KOPT-K1 (cell line): ENCODE data around the gene SERPINB1.

Experiments
- H3K27ac ChIP-seq: fragments of 200-600 bp; sonication (generic); 2 replicates; pipeline ENCODE4 v1.5.1; 2016; ENCODE audit warnings: antibody characterized with exemption, mild to moderate bottlenecking, low read depth, low read length; ENCODE audit not compliant: poor library complexity, severe bottlenecking
- H3K36me3 ChIP-seq: fragments of 200-600 bp; sonication (generic); 2 replicates; pipeline ENCODE4 v1.5.1; 2017; ENCODE audit warnings: antibody characterized with exemption, mild to moderate bottlenecking, low read length, moderate library complexity; ENCODE audit not compliant: insufficient read depth
- H3K9me3 ChIP-seq: fragments of 200-600 bp; sonication (generic); 2 replicates; pipeline ENCODE4 v1.5.1; 2017; ENCODE audit warnings: antibody characterized with exemption, low read length, mild to moderate bottlenecking; ENCODE audit not compliant: insufficient read depth, poor library complexity, severe bottlenecking

SERPINB1 gene

DNA sequence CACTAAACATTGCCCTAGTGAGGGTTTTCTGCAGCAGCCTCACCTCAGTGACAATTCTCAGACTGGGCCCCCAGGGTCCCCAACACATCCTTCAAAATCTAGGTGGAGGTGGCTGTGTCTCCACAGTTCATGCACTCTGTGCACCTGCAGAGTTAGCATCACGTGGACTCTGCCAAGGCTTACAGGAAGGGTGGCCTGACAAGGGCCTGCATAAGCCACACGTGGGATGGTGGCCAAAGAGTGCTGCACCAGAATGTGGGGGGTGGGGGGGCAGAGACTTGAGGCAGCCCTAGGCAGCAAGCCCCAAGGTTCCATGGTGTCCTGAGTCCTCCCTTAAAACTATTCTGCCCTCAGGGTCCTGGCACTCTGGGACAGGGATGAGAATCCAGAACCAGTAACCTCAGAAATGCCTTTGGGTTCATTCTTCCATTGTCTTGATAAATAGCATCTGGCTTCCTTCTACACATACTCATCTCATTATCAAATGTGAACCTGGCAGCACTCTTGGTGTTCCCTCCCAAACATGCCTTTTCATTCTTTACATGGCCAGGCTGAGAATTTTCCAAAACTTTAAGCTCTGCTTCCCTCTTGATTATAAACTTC is 1.6 kb upstream of the SERPINB1 start:
- H3K36me3 ChIP-seq, result peaks cover 21% of the 10 kb centered on the region
- no peak overlapping the region for H3K27ac ChIP-seq
- no peaks in the 10 kb centered on the region for H3K9me3 ChIP-seq

DNA sequence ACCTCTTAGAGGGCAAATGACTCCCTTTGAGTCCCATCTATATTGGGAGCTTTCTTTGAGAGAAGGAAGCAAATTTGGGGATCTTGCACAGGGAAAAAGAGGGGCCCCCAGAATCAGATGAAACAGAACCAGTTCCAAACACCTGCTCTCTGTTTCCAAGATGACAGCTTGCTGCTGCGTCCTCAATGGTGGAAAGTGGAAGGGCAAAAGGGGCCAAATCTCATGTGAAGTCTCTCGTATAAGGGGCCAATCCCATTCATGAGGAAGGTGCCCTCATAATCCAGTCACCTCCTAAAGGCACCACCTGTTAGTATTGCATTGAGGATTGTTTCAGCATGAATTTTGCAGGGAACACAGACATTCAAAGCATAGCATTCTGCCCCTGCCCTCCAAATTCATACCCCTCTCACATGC is 483 bp upstream of the SERPINB1 start:
- no peaks in the 10 kb centered on the region for H3K9me3 ChIP-seq
- peak overlapping the region; percentile 75 for H3K27ac ChIP-seq
- peaks cover 32% of the 10 kb centered on the region for H3K36me3 ChIP-seq

DNA sequence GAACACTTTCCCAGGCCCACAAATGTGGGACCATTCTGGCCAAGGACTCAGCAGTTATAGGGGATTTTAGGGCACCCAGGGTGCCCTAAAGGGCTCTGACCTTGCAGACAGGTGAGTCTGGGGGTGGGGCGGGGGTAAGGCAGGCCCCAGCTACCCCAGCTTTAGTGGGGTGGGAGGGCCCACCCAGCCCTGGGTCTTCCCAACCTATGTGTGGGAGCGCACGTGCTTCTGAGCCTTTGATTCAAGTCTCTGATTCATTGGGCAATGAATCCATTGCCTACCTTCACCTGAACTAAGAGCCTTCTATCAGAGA is 958 bp downstream of the SERPINB1 start:
- peaks cover 45% of the 10 kb centered on the region for H3K36me3 ChIP-seq
- peak overlapping the region; percentile 75 for H3K27ac ChIP-seq
- no peaks in the 10 kb centered on the region for H3K9me3 ChIP-seq

DNA sequence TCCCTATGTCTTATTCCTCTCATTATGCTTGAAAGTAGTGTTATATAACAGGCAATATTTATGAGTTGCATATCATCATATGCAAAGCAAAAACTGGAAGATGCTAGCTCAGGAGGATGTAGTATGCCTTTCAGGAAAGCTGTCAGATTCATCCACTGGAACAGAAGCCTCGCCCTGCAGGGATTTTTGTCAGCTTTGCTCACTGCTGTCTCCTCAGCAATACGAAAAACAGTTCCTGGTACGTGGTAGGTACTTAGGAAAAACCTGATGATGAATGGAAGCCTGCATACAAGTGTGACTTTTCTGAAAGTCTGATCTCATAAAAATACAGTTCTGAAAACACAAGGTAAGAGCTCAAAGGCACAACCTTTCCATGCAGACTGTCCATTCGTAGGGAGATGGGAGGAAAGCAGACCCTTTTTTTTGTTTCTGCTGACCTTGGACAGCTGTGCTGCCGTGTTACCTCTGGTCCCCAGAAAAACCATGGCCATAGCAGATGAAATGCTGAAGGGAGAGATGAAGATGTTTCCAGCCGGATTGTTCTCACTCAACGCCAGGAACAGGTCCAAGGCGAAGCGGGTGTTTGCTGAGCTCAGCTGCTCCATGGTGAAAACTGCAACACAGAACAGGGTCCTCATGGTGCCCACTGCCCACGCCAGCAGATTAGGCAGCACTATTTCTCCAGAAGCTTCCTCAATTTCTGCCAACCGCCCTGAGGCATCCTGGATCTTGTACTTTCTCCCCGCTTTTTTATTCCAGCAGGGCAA is 1.5 kb downstream of the SERPINB1 start:
- H3K27ac ChIP-seq, result peak overlapping the region; percentile 75
- H3K36me3 ChIP-seq, result peaks cover 50% of the 10 kb centered on the region
- H3K9me3 ChIP-seq, result no peaks in the 10 kb centered on the region

DNA sequence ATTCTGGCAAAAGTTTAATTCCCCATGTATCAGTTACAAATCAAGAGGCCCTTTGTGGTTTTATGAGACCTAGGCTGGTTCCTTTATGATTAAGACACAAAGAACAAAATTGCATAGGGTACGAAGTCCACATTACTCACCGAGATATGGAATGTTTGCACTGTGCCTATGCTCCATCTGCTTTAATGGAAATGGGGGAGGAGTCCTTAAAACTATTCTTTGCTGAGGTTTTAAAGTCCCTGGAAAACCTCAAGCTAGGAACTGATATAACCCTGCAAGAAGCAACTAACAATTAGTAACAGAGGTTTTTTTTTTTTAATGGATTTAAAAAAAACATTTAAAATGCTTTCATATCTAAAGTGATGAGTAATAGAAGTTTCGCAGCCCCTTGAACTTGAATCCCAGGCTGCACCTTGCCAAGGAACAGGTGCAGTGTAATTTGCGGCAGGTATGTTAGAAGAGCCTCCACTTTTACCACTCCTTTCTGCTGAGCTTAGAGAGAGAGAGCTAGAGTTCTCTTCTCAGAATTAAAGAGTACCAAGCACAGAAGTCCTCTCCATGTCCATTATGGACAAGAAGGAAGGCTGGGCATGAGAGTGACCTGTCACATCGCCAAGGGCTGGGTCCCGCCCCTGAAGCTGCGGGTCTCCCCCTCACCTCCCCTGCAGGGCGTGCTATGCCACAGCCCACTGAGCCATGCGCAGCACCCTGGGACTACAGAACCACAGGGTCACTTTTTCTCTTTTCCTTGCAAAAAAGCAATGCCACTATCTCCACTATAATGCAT is 2.3 kb downstream of the SERPINB1 start:
- no peaks in the 10 kb centered on the region for H3K9me3 ChIP-seq
- peaks cover 58% of the 10 kb centered on the region for H3K36me3 ChIP-seq
- H3K27ac ChIP-seq, result no peak overlapping the region

DNA sequence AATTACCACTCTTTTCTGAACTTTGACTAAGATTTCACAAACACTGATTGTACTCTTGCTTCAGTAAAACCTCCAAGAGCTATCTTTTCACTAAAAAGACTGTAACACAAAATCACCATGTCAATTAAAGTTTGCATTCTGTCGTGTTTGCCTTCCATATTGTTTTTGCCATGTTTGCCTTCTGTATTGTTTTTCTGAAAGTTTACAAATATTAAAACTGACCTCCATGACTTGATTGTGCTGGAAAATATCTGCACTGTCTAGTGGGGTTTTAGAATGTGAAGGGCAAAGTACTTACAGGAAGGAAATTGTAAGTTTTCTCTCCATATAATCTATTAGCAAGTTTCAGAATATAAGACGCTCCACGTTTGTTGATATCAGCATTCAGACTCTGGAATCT is 3.4 kb downstream of the SERPINB1 start:
- H3K36me3 ChIP-seq, result peaks cover 69% of the 10 kb centered on the region

DNA sequence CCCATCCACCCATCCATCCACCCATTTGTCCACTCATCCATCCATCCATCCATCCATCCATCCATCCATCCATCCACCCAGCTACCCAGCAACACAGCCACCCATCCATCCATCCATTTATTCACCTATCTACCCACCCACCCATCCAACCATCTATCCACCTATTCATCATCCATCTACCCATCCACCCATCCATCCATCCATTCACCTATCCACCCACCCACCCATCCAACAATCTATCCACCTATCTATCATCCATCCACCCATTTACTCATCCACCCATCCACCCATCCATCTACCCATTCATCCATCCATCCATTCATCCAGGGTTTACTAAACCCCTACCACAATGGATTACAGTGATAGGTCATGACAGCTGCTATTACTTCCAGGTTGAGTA is 7.4 kb downstream of the SERPINB1 start:
- H3K36me3 ChIP-seq, result peaks cover 75% of the 10 kb centered on the region
- H3K9me3 ChIP-seq, result no peaks in the 10 kb centered on the region
- no peak overlapping the region for H3K27ac ChIP-seq

More for the DNA sequence above, 3.4 kb downstream of the SERPINB1 start:
- no peak overlapping the region for H3K27ac ChIP-seq
- no peaks in the 10 kb centered on the region for H3K9me3 ChIP-seq

DNA sequence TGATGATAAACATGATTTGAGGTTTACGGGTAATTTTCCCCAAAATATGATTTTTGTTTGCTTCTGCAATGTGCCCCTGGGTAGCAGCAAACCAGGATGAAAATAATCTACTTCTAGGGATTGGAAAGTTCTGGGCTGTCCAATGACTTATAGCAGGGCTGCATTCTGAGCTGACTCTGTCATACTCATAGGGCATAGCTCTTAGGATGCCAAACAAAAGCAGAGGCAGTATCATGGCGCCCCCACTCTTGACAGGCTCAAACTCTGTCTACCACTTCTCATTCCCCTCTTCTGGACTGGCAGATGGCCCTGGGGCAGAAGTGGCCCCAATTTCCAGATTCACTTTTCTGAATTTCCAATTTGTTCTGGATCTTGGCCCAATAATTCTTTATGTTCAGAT is 10.3 kb downstream of the SERPINB1 start:
- peaks cover 48% of the 10 kb centered on the region for H3K36me3 ChIP-seq
- H3K27ac ChIP-seq, result no peak overlapping the region

DNA sequence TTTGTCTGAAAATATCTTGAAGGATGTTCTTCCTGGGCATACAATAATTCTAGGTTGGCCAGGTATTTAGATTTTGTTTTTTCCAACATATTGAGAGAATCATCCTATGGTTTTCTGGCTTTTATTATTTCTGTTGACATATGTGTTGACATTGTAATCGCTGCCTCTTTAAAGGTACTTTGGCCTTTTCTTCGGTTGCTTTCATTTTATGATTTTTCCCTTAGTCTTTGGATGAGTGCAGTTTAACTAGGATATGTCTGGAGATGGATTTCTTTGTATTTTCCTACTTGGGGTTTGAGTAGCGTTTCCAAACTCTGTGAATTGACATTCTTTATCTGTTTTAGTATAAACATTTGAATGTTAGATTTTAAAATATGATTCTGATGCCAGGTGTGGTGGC is 11.5 kb downstream of the SERPINB1 start:
- H3K9me3 ChIP-seq, result no peaks in the 10 kb centered on the region
- H3K27ac ChIP-seq, result no peak overlapping the region
- H3K36me3 ChIP-seq, result peaks cover 36% of the 10 kb centered on the region

More for the DNA sequence above, 10.3 kb downstream of the SERPINB1 start:
- H3K9me3 ChIP-seq, result no peaks in the 10 kb centered on the region

DNA sequence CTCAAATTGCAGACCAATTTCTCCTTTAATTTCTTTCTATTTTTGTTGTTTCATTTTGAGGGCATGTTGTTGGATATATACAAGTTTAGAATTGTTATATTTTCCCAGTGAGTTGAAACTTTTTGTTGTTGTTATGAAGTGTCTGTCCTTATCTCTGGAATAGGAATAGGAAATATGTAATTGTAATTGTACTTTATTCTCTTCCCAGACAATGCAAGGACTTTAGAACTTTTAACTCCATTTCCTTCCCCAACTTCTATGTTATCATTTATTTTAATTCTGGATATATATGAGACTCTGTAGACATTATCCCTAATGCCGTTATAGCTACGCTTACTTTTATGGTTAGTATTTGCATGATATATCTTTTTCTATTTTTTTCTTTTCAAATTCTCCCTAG is 12.4 kb downstream of the SERPINB1 start:
- peaks cover 27% of the 10 kb centered on the region for H3K36me3 ChIP-seq
- H3K27ac ChIP-seq, result no peak overlapping the region
- no peaks in the 10 kb centered on the region for H3K9me3 ChIP-seq

DNA sequence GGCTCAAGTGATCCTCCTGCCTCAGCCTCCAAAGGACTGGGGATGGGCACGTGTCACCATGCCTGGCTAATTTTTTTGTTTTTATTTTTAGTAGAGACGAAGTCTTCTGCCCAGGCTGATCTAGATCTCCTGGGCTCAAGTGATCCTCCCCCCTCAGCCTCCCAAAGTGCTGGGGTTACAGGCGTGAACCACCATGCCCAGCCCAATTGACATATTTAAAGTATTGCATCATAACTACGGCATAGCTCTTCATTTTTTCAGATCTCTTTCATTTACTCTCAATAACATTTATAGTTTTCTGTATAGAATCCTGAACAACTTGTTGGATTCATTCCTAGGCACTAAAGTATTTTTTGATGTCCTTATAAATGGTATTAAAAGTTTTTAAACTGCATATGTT is 13.0 kb downstream of the SERPINB1 start:
- H3K9me3 ChIP-seq, result no peaks in the 10 kb centered on the region

DNA sequence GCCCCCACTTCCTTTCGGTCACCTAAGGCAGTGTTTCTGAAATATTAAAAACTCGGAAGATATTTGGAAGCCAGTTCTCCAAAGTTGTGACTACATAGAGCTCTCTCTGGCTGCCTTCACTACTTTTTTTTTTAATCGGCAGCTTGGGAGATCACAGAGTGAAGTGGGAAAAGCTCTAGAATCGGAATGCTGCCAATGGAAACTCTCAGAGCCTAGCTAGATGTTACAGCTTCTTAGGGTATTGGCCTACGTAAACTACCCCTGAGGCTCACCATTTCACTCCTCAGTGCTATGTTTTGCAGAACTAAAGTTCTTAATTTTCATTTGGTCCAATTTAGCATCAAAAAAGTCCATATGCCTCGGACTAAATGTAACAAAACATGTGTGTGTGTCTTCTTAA is 14.5 kb downstream of the SERPINB1 start:
- Histone ChIP-seq H3K36me3 (peaks cover 8% of the 10 kb centered on the region; the same call in 1 of the 2 replicates), H3K27ac (no peak overlapping the region), H3K9me3 (peaks cover 12% of the 10 kb centered on the region)

More for the DNA sequence above, 13.0 kb downstream of the SERPINB1 start:
- Histone ChIP-seq H3K27ac (no peak overlapping the region), H3K36me3 (peaks cover 21% of the 10 kb centered on the region)

DNA sequence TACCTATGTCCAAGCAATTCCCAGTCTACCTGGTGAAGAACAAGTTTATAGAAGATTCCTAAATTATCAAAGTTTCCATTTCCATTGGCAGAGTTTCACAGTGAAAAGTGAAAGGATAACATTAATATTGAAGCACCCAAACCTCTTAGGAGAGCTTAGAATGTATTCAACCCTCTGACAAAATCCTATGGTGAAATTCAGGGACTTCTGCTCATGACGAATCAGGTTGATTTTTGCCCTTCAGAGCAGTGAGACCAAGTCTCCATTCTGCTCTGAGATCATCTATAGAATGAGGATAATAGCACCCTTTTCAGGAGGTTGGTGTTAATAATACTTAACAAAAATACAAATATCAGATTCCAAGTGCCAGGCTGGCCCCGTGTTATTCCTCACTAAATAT is 15.5 kb downstream of the SERPINB1 start:
- no peak overlapping the region for H3K27ac ChIP-seq
- peaks cover 12% of the 10 kb centered on the region for H3K9me3 ChIP-seq
- H3K36me3 ChIP-seq, result no peaks in the 10 kb centered on the region

DNA sequence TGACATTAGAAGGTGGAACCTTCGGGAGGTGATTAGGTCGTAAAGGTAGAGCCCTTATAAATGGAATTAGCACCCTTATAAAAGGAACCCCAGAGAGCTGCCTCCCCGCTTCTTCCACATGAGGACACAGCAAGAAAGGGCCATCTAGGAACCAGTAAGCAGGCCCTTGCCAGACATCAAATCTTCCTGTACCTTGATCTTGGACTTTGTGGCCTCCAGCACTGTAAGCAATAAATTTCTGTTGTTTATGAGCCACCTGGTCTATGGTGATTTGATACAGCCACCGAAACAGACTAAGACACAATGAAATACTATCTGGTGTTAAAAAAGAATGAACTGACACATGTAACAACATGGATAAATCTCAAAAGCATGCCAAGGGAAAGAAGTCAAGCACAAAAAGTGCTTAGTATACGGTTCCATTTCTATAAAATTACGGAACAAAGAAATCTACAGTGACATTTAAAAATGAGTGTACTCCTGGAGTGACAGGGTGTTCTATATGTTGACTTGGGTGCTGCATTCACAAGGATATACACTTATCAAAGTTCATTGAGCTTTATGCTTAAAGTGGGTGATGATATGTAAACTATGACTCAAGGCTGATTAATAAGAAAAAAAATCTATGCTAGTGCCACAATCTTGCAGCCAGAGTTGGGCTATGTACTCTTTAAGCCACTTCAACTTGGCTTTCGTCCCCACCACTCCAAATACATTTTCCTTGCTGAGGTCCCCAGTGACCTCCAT is 18.4 kb downstream of the SERPINB1 start:
- H3K9me3 ChIP-seq, result peaks cover 12% of the 10 kb centered on the region
- no peak overlapping the region for H3K27ac ChIP-seq
- no peaks in the 10 kb centered on the region for H3K36me3 ChIP-seq

DNA sequence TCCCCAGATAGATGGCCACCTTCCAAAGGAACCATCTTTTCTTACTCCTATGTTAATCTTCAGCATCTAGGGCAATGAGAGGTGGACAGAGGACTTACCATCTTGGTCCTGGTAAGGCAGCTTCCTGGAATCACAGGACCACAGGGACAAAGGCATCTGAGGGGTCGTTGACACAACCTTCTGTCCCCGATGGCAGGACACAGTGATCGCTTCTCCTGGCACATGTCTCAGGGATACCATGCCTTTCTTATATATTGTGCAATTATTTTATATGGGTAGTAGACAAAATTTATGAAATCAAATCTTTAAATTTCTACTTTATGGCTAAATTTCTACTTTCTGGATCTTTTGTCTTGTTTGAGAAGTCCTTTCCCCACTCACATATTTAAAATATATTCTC is 20.1 kb downstream of the SERPINB1 start:
- no peaks in the 10 kb centered on the region for H3K36me3 ChIP-seq
- peak overlapping the region; percentile 89 for H3K27ac ChIP-seq
- H3K9me3 ChIP-seq, result peaks cover 16% of the 10 kb centered on the region
